Bronchial epithelial cell (primary cell): Measurements from ENCODE around the gene SLC35G2. TPM values are rescaled to one million over a fixed set of nuclear protein-coding genes. Genes with fewer than 3 reads are reported as not detected.
"Not testable (repeated sequence)": the region's sequence is repeated elsewhere in the genome, so short reads cannot be mapped to it uniquely, and the experiment has no call there.

ENCODE experiments used
- DNase-seq: peaks from one replicate; pipeline ENCODE4 v3.0.0-alpha.2; 2010; ENCODE audit warnings: low read depth
- FAIRE-seq: peaks from 2 replicates; lab custom pipeline; 2011; peaks lifted over from hg19 to GRCh38; lab: Jason Lieb, UNC
- H3K27me3 ChIP-seq: 2 replicates; pipeline ENCODE4 v1.5.1; 2011; ENCODE audit warnings: low read length; ENCODE audit not compliant: control insufficient read depth, insufficient read depth
- H3K36me3 ChIP-seq: 2 replicates; pipeline ENCODE4 v1.5.1; 2011; ENCODE audit warnings: low read length; ENCODE audit not compliant: control insufficient read depth, insufficient read depth
- H3K4me3 ChIP-seq: 2 replicates; pipeline ENCODE4 v1.5.1; 2011; ENCODE audit warnings: mild to moderate bottlenecking, low read depth, low read length, control low read depth
- CTCF ChIP-seq: IDR thresholded peaks from 2 replicates; pipeline ENCODE4 v1.5.1; 2011; ENCODE audit warnings: mild to moderate bottlenecking, moderate library complexity, low read length, control low read depth, inconsistent platforms; ENCODE audit not compliant: insufficient read depth, severe bottlenecking
- total RNA-seq: library from RNA; depleted of rRNA; stranded (reverse); fragments of >200 nt; gene quantifications from 2 replicates; pipeline ENCODE4 v1.2.1, GENCODE V29; 2014

SLC35G2 gene
- total RNA-seq, 1 donor from 2014 or later: 2.1 TPM

- TF ChIP-seq CTCF: no peak
- FAIRE-seq: no peak
These were observed 79.6 kb downstream of the SLC35G2 start for GRCh38 chr3:136898549-136898948.

GRCh38 chr3:136898954-136899353, 80.0 kb downstream of the SLC35G2 start:
- DNase-seq (no peak), FAIRE-seq (no peak)
- H3K36me3 ChIP-seq: no peaks in the 10 kb centered on the region
- no peak for TF ChIP-seq CTCF
- H3K27me3 ChIP-seq: no peaks in the 10 kb centered on the region
- no peak overlapping the region for H3K4me3 ChIP-seq

More at GRCh38 chr3:136898549-136898948, 79.6 kb downstream of the SLC35G2 start:
- H3K4me3 ChIP-seq: no peak overlapping the region
- H3K36me3 ChIP-seq: no peaks in the 10 kb centered on the region
- DNase-seq: no peak
- H3K27me3 ChIP-seq: no peaks in the 10 kb centered on the region

DNA sequence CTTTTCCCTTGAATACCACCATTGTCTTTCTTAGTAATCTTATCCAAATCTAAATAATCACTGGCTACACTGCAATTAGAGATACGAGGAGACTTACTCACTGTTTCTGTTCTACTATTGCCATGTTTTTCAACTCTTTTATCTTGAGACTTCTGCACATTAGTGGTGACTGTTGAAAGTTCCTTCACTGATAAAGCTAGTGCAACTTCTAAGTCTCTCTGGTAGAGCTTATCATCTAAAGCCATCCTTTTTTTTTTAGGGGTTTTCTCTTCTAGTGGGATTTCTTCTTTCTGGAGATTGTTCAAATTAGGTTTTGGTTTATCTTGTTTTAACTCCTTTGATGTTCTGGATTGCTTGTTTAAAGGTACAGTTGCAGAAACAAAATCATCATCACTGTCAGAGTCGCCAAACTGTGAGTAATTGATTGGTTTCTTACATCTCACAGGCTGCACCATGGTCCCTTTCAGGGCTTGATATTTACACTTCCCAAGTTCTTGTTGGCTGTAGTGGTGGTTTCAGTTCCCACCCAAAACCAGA, 80.8 kb downstream of the SLC35G2 start:
- TF ChIP-seq CTCF: no peak
- no peak overlapping the region for H3K4me3 ChIP-seq
- no peak for FAIRE-seq
- no peaks in the 10 kb centered on the region for H3K27me3 ChIP-seq
- H3K36me3 ChIP-seq: no peaks in the 10 kb centered on the region
- no peak for DNase-seq

- not testable (repeated sequence) for DNase-seq, H3K27me3 ChIP-seq, H3K36me3 ChIP-seq, FAIRE-seq, H3K4me3 ChIP-seq
These were observed 81.8 kb downstream of the SLC35G2 start for GRCh38 chr3:136900694-136901093.

- no peaks in the 10 kb centered on the region for H3K27me3 ChIP-seq
- FAIRE-seq (no peak), DNase-seq (no peak)
- no peak overlapping the region for H3K4me3 ChIP-seq
- H3K36me3 ChIP-seq: no peaks in the 10 kb centered on the region
- TF ChIP-seq CTCF: no peak
These were observed 82.5 kb downstream of the SLC35G2 start for GRCh38 chr3:136901391-136901790.

DNA sequence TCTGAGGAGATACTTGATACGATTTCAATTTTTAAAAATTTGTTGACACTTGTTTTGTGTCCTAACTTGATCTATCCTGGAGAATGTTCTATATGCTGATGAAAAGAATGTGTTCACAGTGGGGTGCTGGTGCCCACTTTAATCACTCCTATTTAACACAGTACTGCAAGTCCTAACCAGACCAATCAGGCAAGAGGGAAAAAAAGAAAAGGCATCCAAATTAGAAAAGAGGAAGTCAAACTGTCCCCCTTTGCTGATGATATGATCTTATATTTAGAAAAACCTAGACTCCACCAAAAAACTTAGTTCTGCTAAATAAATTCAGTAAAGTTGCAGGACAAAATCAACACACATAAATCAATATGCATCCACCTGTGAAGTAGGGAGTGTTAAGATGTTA, 83.6 kb downstream of the SLC35G2 start:
- FAIRE-seq, H3K4me3 ChIP-seq, DNase-seq, H3K36me3 ChIP-seq, H3K27me3 ChIP-seq: not testable (repeated sequence)

GRCh38 chr3:136903899-136904298, 85.0 kb downstream of the SLC35G2 start:
- DNase-seq: no peak
- H3K27me3 ChIP-seq: no peaks in the 10 kb centered on the region
- no peaks in the 10 kb centered on the region for H3K36me3 ChIP-seq
- no peak for FAIRE-seq
- no peak for TF ChIP-seq CTCF
- H3K4me3 ChIP-seq: no peak overlapping the region
